GM10847 (cell line): ENCODE results near the gene IL21R.

Experiments used
- POLR2A ChIP-seq: IDR thresholded peaks from 2 replicates; pipeline ENCODE4 v1.6.1; 2011; ENCODE audit not compliant: insufficient read length; ENCODE audit errors: extremely low read depth

The IL21R gene

GRCh38 chr16:27489421-27489820, 87.4 kb downstream of the IL21R start:
- TF ChIP-seq POLR2A: no peak

- TF ChIP-seq POLR2A: no peak
These were observed 87.9 kb downstream of the IL21R start for GRCh38 chr16:27489906-27490305.

GRCh38 chr16:27491894-27492587, 90.1 kb downstream of the IL21R start:
- TF ChIP-seq POLR2A: no peak

GRCh38 chr16:27492588-27492979, 90.6 kb downstream of the IL21R start:
- no peak for TF ChIP-seq POLR2A

GRCh38 chr16:27495191-27495590, 93.2 kb downstream of the IL21R start:
- no peak for TF ChIP-seq POLR2A

- TF ChIP-seq POLR2A: no peak
These were observed 96.3 kb downstream of the IL21R start for GRCh38 chr16:27498031-27498825.

GRCh38 chr16:27498916-27499658, 97.1 kb downstream of the IL21R start:
- no peak for TF ChIP-seq POLR2A

- no peak for TF ChIP-seq POLR2A
These were observed 97.7 kb downstream of the IL21R start for GRCh38 chr16:27499659-27500055.

- TF ChIP-seq POLR2A: no peak
These were observed 98.8 kb downstream of the IL21R start for GRCh38 chr16:27500801-27501200.
